Ascending aorta (tissue), 2 donors: ENCODE results near the gene UNC45A. TPM values are rescaled to one million over a fixed set of nuclear protein-coding genes. Genes with fewer than 3 reads are reported as not detected.
"Not testable (repeated sequence)": the region's sequence is repeated elsewhere in the genome, so short reads cannot be mapped to it uniquely, and the experiment has no call there.

Source experiments
- DNase-seq, 2 donors: peaks; one replicate each; pipeline ENCODE4 v3.0.0-alpha.2; 2019; ENCODE audit warnings: low spot score in 2 of 2
- H3K27ac ChIP-seq, 2 donors: fragments of 200-600 bp; sonication (generic); one replicate each; pipeline ENCODE4 v1.5.1; 2016 to 2017; ENCODE audit warnings: mild to moderate bottlenecking in 1 of 2
- H3K27me3 ChIP-seq: fragments of 200-600 bp; sonication (generic); one replicate; pipeline ENCODE4 v1.5.1; 2017
- H3K36me3 ChIP-seq, 2 donors: fragments of 200-600 bp; sonication (generic); one replicate each; pipeline ENCODE4 v1.5.1; 2016
- H3K4me1 ChIP-seq, 2 donors: fragments of 200-600 bp; sonication (generic); one replicate each; pipeline ENCODE4 v1.5.1; 2016 to 2017; ENCODE audit warnings: mild to moderate bottlenecking in 1 of 2
- H3K4me3 ChIP-seq, 2 donors: fragments of 200-600 bp; sonication (generic); one replicate each; pipeline ENCODE4 v1.5.1; 2016 to 2017; ENCODE audit warnings: mild to moderate bottlenecking in 1 of 2
- H3K9me3 ChIP-seq, 2 donors: fragments of 200-600 bp; sonication (generic); one replicate each; pipeline ENCODE4 v1.5.1; 2016
- CTCF ChIP-seq, 3 experiments: fragments of 200-600 bp in 2 of 3; fragments of 450-650 bp in 1 of 3; sonication (generic) in 2 of 3; IDR thresholded peaks; one replicate each; pipeline ENCODE4 v1.5.1; 2016 to 2019; ENCODE audit warnings: antibody characterized with exemption in 3 of 3, mild to moderate bottlenecking in 1 of 3, moderate library complexity in 1 of 3
- intact Hi-C: fragments of 100-400 bp; cut with DNase I; formaldehyde crosslinking; loops from one replicate; pipeline ENCODE4 v1.15.1; 2023
- total RNA-seq: library from RNA; depleted of rRNA; stranded (reverse); fragments of >200 nt; gene quantifications from one replicate; pipeline ENCODE4 v1.1.0, GENCODE V29; 2016

The UNC45A gene
- total RNA-seq, 1 donor from 2014 or later, result 73.5 TPM

- Histone ChIP-seq H3K4me1 (no peaks in the 10 kb centered on the region), H3K27ac (no peak overlapping the region), H3K27me3 (no peaks in the 10 kb centered on the region), H3K9me3 (no peaks in the 10 kb centered on the region), H3K4me3 (no peak overlapping the region), H3K36me3 (peaks cover 74 to 89% of the 10 kb centered on the region in 2 donors)
- TF ChIP-seq CTCF (IDR thresholded peaks at IDR 0.05), result no peak
- intact Hi-C loops, result no loop called here
- DNase-seq, result no peak
Observed at GRCh38 chr15:90917569-90917968, 17.5 kb upstream of the UNC45A start.

- TF ChIP-seq CTCF (IDR thresholded peaks at IDR 0.05), result no peak
- Histone ChIP-seq H3K9me3 (no peaks in the 10 kb centered on the region), H3K4me3 (no peak overlapping the region), H3K27me3 (no peaks in the 10 kb centered on the region), H3K36me3 (peaks cover 68 to 83% of the 10 kb centered on the region in 2 donors), H3K4me1 (no peaks in the 10 kb centered on the region), H3K27ac (no peak overlapping the region)
- intact Hi-C loops, result no loop called here
- no peak for DNase-seq
Observed at GRCh38 chr15:90918034-90918788, 16.9 kb upstream of the UNC45A start.

- H3K4me3 ChIP-seq, result no peak overlapping the region
- intact Hi-C loops, result no loop called here
- no peak for TF ChIP-seq CTCF (IDR thresholded peaks at IDR 0.05)
- DNase-seq, result no peak
- H3K27me3 ChIP-seq, result no peaks in the 10 kb centered on the region
- H3K9me3 ChIP-seq, result no peaks in the 10 kb centered on the region
- peaks cover 61 to 77% of the 10 kb centered on the region in 2 donors for H3K36me3 ChIP-seq
- H3K4me1 ChIP-seq, result no peaks in the 10 kb centered on the region
- H3K27ac ChIP-seq, result no peak overlapping the region
Observed at GRCh38 chr15:90918835-90919234, 16.2 kb upstream of the UNC45A start.

- no peak for TF ChIP-seq CTCF (IDR thresholded peaks at IDR 0.05)
Observed at GRCh38 chr15:90921887-90922286, 13.2 kb upstream of the UNC45A start.

GRCh38 chr15:90922712-90923322 lies 12.3 kb upstream of the UNC45A start:
- H3K9me3 ChIP-seq, H3K27me3 ChIP-seq, H3K4me3 ChIP-seq, DNase-seq, H3K27ac ChIP-seq, intact Hi-C loops, H3K4me1 ChIP-seq: not testable (repeated sequence)
- H3K36me3 ChIP-seq, result peaks cover 27 to 40% of the 10 kb centered on the region in 2 donors

More at GRCh38 chr15:90921887-90922286, 13.2 kb upstream of the UNC45A start:
- no peaks in the 10 kb centered on the region for H3K9me3 ChIP-seq
- DNase-seq, result no peak
- H3K27me3 ChIP-seq, result no peaks in the 10 kb centered on the region
- no peak overlapping the region for H3K4me3 ChIP-seq
- H3K27ac ChIP-seq, result no peak overlapping the region
- no peaks in the 10 kb centered on the region for H3K4me1 ChIP-seq
- H3K36me3 ChIP-seq, result peaks cover 37 to 46% of the 10 kb centered on the region in 2 donors
- intact Hi-C loops, result no loop called here

- Histone ChIP-seq H3K4me3 (no peak overlapping the region), H3K36me3 (peaks cover 19 to 24% of the 10 kb centered on the region in 2 donors), H3K9me3 (no peaks in the 10 kb centered on the region), H3K4me1 (no peaks in the 10 kb centered on the region), H3K27ac (no peak overlapping the region), H3K27me3 (no peaks in the 10 kb centered on the region)
- no peak for DNase-seq
- no peak for TF ChIP-seq CTCF (IDR thresholded peaks at IDR 0.05)
- intact Hi-C loops, result no loop called here
Observed at GRCh38 chr15:90924375-90924774, 10.7 kb upstream of the UNC45A start.

- H3K4me1 ChIP-seq, result peaks cover 5 to 10% of the 10 kb centered on the region in 2 donors
- DNase-seq, H3K36me3 ChIP-seq, H3K4me3 ChIP-seq, H3K27ac ChIP-seq, intact Hi-C loops, H3K9me3 ChIP-seq, H3K27me3 ChIP-seq: not testable (repeated sequence)
Observed at GRCh38 chr15:90926766-90927165, 8.3 kb upstream of the UNC45A start.

GRCh38 chr15:90928106-90928505 lies 7.0 kb upstream of the UNC45A start:
- H3K27ac ChIP-seq, result not testable (repeated sequence)

More at GRCh38 chr15:90928106-90928505, 7.0 kb upstream of the UNC45A start:
- H3K27me3 ChIP-seq, DNase-seq, H3K9me3 ChIP-seq, H3K36me3 ChIP-seq, intact Hi-C loops, H3K4me3 ChIP-seq: not testable (repeated sequence)
- H3K4me1 ChIP-seq, result peaks cover 5 to 16% of the 10 kb centered on the region in 2 donors
